ENCODE measurements around the gene BMP6. TPM values are rescaled to one million over a fixed set of nuclear protein-coding genes. Genes with fewer than 3 reads are reported as not detected.
"Not testable (repeated sequence)": the region's sequence is repeated elsewhere in the genome, so short reads cannot be mapped to it uniquely, and the experiment has no call there.

The BMP6 gene
- polyA plus RNA-seq, 1 donor from 2014 or later = 2.4 TPM

DNA sequence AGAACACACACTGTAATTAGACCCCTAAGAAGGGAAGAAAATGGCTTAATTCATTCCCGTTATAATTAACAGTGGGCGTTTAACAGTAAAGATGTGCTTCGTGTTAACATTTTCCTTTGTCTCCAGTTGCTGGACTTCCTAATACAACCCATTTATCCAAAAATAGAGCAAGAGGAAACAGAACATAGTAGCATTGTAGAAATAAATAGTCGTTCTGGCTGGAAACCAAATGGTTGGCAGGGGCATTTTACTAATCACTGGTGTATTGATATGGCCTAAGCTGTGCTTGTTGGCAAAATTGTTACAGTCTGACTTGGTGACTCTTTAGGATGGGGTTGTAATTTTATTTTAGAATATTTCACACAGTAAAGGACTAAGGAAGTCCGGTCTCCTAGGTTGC lies 89.8 kb downstream of the BMP6 start:
- no peak overlapping the region for H3K4me3 ChIP-seq (ENCODE audit: low read length)
- H3K27ac ChIP-seq (ENCODE audit: low read length) = no peak overlapping the region
- no peak overlapping the region for H3K4me2 ChIP-seq (ENCODE audit: low read length)
- H2AFZ ChIP-seq (ENCODE audit: low read depth, low read length) = no peak overlapping the region
- no peak overlapping the region for H3K9ac ChIP-seq (ENCODE audit: low read length)
- no peaks in the 10 kb centered on the region for H4K20me1 ChIP-seq (ENCODE audit: insufficient read depth)
- no peaks in the 10 kb centered on the region for H3K9me3 ChIP-seq (ENCODE audit: low read length)
- no peaks in the 10 kb centered on the region for H3F3A ChIP-seq (ENCODE audit: insufficient read depth, low read length, poor library complexity, severe bottlenecking)
- H3K79me2 ChIP-seq (replicated peaks; ENCODE audit: insufficient read depth, low read length) = no peaks in the 10 kb centered on the region
- no peaks in the 10 kb centered on the region for H3K27me3 ChIP-seq (ENCODE audit: insufficient read depth, low read depth, low read length)
- no peaks in the 10 kb centered on the region for H3K36me3 ChIP-seq (ENCODE audit: insufficient read depth, low read length)
- TF ChIP-seq POLR2AphosphoS5 (IDR thresholded peaks at IDR 0.05) = no peak
- no peak for TF ChIP-seq RAD21 (conservative IDR thresholded peaks at IDR 0.05)
- TF ChIP-seq, protein P1, sequence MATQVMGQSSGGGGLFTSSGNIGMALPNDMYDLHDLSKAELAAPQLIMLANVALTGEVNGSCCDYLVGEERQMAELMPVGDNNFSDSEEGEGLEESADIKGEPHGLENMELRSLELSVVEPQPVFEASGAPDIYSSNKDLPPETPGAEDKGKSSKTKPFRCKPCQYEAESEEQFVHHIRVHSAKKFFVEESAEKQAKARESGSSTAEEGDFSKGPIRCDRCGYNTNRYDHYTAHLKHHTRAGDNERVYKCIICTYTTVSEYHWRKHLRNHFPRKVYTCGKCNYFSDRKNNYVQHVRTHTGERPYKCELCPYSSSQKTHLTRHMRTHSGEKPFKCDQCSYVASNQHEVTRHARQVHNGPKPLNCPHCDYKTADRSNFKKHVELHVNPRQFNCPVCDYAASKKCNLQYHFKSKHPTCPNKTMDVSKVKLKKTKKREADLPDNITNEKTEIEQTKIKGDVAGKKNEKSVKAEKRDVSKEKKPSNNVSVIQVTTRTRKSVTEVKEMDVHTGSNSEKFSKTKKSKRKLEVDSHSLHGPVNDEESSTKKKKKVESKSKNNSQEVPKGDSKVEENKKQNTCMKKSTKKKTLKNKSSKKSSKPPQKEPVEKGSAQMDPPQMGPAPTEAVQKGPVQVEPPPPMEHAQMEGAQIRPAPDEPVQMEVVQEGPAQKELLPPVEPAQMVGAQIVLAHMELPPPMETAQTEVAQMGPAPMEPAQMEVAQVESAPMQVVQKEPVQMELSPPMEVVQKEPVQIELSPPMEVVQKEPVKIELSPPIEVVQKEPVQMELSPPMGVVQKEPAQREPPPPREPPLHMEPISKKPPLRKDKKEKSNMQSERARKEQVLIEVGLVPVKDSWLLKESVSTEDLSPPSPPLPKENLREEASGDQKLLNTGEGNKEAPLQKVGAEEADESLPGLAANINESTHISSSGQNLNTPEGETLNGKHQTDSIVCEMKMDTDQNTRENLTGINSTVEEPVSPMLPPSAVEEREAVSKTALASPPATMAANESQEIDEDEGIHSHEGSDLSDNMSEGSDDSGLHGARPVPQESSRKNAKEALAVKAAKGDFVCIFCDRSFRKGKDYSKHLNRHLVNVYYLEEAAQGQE (IDR thresholded peaks at IDR 0.05; ENCODE audit: borderline replicate concordance) = no peak
- TF ChIP-seq EZH2 (IDR thresholded peaks at IDR 0.05; ENCODE audit: borderline replicate concordance, insufficient read depth, low read length, poor library complexity, severe bottlenecking) = no peak
- no peak for TF ChIP-seq MXI1 (conservative IDR thresholded peaks at IDR 0.05; ENCODE audit: poor library complexity, severe bottlenecking)
- TF ChIP-seq, protein P2, sequence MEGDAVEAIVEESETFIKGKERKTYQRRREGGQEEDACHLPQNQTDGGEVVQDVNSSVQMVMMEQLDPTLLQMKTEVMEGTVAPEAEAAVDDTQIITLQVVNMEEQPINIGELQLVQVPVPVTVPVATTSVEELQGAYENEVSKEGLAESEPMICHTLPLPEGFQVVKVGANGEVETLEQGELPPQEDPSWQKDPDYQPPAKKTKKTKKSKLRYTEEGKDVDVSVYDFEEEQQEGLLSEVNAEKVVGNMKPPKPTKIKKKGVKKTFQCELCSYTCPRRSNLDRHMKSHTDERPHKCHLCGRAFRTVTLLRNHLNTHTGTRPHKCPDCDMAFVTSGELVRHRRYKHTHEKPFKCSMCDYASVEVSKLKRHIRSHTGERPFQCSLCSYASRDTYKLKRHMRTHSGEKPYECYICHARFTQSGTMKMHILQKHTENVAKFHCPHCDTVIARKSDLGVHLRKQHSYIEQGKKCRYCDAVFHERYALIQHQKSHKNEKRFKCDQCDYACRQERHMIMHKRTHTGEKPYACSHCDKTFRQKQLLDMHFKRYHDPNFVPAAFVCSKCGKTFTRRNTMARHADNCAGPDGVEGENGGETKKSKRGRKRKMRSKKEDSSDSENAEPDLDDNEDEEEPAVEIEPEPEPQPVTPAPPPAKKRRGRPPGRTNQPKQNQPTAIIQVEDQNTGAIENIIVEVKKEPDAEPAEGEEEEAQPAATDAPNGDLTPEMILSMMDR (IDR thresholded peaks at IDR 0.05; ENCODE audit: poor library complexity, severe bottlenecking) = no peak
- TF ChIP-seq EP300 (conservative IDR thresholded peaks at IDR 0.05; ENCODE audit: poor library complexity, severe bottlenecking) = no peak
- no peak for TF ChIP-seq TAF1 (IDR thresholded peaks at IDR 0.05; ENCODE audit: low read depth)
- no peak for TF ChIP-seq SMC3 (conservative IDR thresholded peaks at IDR 0.05; ENCODE audit: poor library complexity)
- H3K9me2 ChIP-seq (ENCODE audit: insufficient read depth, low read length) = no peaks in the 10 kb centered on the region

DNA sequence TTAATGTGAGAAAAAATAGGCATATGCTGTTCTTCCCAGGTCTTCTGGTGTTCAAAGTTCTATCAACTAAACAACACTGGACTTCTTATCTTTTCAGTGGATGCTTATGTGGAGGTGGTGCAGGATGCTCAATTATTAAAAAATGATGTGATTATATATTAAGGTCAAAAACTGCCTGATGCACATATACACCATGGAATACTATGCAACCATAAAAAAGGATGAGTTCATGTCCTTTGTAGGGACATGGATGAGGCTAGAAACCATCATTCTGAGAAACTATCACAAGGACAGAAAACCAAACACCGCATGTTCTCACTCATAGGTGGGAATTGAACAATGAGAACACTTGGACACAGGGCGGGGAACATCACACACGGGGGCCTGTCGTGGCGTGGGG lies 91.3 kb downstream of the BMP6 start:
- H3K9me2 ChIP-seq (ENCODE audit: insufficient read depth, low read length); H3K79me2 ChIP-seq (replicated peaks; ENCODE audit: insufficient read depth, low read length); H3K27ac ChIP-seq (ENCODE audit: low read length); H4K20me1 ChIP-seq (ENCODE audit: insufficient read depth); H3K27me3 ChIP-seq (ENCODE audit: insufficient read depth, low read depth, low read length); H3K36me3 ChIP-seq (ENCODE audit: insufficient read depth, low read length); H2AFZ ChIP-seq (ENCODE audit: low read depth, low read length); H3K9ac ChIP-seq (ENCODE audit: low read length); H3F3A ChIP-seq (ENCODE audit: insufficient read depth, low read length, poor library complexity, severe bottlenecking); H3K4me2 ChIP-seq (ENCODE audit: low read length); H3K9me3 ChIP-seq (ENCODE audit: low read length); H3K4me3 ChIP-seq (ENCODE audit: low read length): not testable (repeated sequence)

Measured in neural cell (in vitro differentiated cells).